H1 (cell line): ENCODE data around the gene ACKR2. TPM values are rescaled to one million over a fixed set of nuclear protein-coding genes. Genes with fewer than 3 reads are reported as not detected.

Experiments
- CTCF ChIA-PET: fragments of 300-600 bp; sonication (Branson Sonifier 250); formaldehyde crosslinking; loops from one replicate; lab custom pipeline; 2021; ENCODE audit not compliant: partially characterized antibody; lab: Charles Lee
- POLR2A ChIA-PET: fragments of 300-600 bp; sonication (Branson Sonifier 250); formaldehyde crosslinking; loops from one replicate; lab custom pipeline; 2021; ENCODE audit warnings: inconsistent platforms; ENCODE audit not compliant: partially characterized antibody; lab: Charles Lee
- DNase-seq, 2 experiments: peaks; one replicate each; pipeline versions ENCODE4 v3.0.0 to v3.0.0-alpha.2; 2010 to 2022; ENCODE audit warnings: low spot score in 2 of 2, low read depth in 1 of 2, mixed read lengths in 1 of 2
- FAIRE-seq: peaks from 2 replicates; lab custom pipeline; 2011; peaks lifted over from hg19 to GRCh38; lab: Jason Lieb, UNC
- H2AFZ ChIP-seq: 2 replicates; pipeline ENCODE4 v1.8.1; 2012; ENCODE audit warnings: low read length, inconsistent platforms
- H2AK5ac ChIP-seq: 2 replicates; pipeline ENCODE4 v1.6.1; 2013; ENCODE audit warnings: low read depth, low read length
- H2BK120ac ChIP-seq: replicated peaks from 2 replicates; pipeline ENCODE3; 2013; ENCODE audit warnings: low read depth, low read length, inconsistent platforms
- H2BK12ac ChIP-seq: 2 replicates; pipeline ENCODE4 v1.6.1; 2013; ENCODE audit warnings: low read depth, low read length
- H2BK15ac ChIP-seq: 2 replicates; pipeline ENCODE4 v1.6.1; 2013; ENCODE audit warnings: low read length
- H2BK20ac ChIP-seq: 2 replicates; pipeline ENCODE4 v1.6.1; 2013; ENCODE audit warnings: low read length
- H2BK5ac ChIP-seq: 2 replicates; pipeline ENCODE4 v1.6.1; 2013; ENCODE audit warnings: low read depth, low read length
- H3K14ac ChIP-seq: 2 replicates; pipeline ENCODE4 v1.6.1; 2013; ENCODE audit warnings: inconsistent platforms; ENCODE audit not compliant: insufficient read length
- H3K18ac ChIP-seq: 2 replicates; pipeline ENCODE4 v1.6.1; 2013; ENCODE audit warnings: low read length; ENCODE audit errors: extremely low read depth
- H3K23ac ChIP-seq: 2 replicates; pipeline ENCODE4 v1.6.1; 2013; ENCODE audit warnings: inconsistent platforms; ENCODE audit not compliant: insufficient read length
- H3K23me2 ChIP-seq: 2 replicates; pipeline ENCODE4 v1.6.1; 2013; ENCODE audit warnings: low read depth, low read length
- H3K27ac ChIP-seq: 2 replicates; pipeline ENCODE4 v1.6.1; 2011; ENCODE audit warnings: low read depth, low read length, inconsistent platforms
- H3K27me3 ChIP-seq, 4 experiments: replicated peaks in 1 of 4; 1 replicate in 1 of 4; 2 replicates in 3 of 4; pipeline versions ENCODE4 v1.6.1 to v1.8.1; 2011 to 2013; ENCODE audit warnings: low read length in 3 of 4, mild to moderate bottlenecking in 3 of 4, inconsistent platforms in 2 of 4, mixed read lengths in 2 of 4, moderate library complexity in 1 of 4; ENCODE audit not compliant: control insufficient read depth in 3 of 4, insufficient read depth in 3 of 4; ENCODE audit errors: extremely low read depth in 1 of 4
- H3K36me3 ChIP-seq, 4 experiments: 2 replicates each; pipeline versions ENCODE4 v1.6.1 to v1.8.1; 2011 to 2013; ENCODE audit warnings: mild to moderate bottlenecking in 4 of 4, low read length in 3 of 4, moderate library complexity in 2 of 4, control low read depth in 1 of 4, inconsistent platforms in 1 of 4; ENCODE audit not compliant: insufficient read depth in 4 of 4, control insufficient read depth in 2 of 4
- H3K4ac ChIP-seq: replicated peaks from 2 replicates; pipeline ENCODE3; 2013; ENCODE audit warnings: low read length, low read depth, mixed read lengths, inconsistent platforms; ENCODE audit not compliant: insufficient read length
- H3K4me1 ChIP-seq, 4 experiments: replicated peaks in 1 of 4; 1 replicate in 1 of 4; 2 replicates in 3 of 4; pipeline versions ENCODE4 v1.6.1 to v1.8.1; 2011 to 2013; ENCODE audit warnings: low read length in 3 of 4, inconsistent platforms in 2 of 4, mixed read lengths in 1 of 4; ENCODE audit not compliant: insufficient read depth in 4 of 4, control insufficient read depth in 3 of 4
- H3K4me2 ChIP-seq, 2 experiments: 2 replicates each; pipeline versions ENCODE4 v1.6.1 to v1.8.1; 2011 to 2013; ENCODE audit warnings: low read depth in 2 of 2, low read length in 2 of 2, control low read depth in 1 of 2, inconsistent platforms in 1 of 2, mild to moderate bottlenecking in 1 of 2; ENCODE audit not compliant: insufficient read depth in 1 of 2
- H3K4me3 ChIP-seq, 4 experiments: fragments of 200-600, 300-600 bp in 1 of 4; sonication (generic), shearing (Covaris generic), sonication (Bioruptor Twin) in 1 of 4; 2 replicates each; pipeline versions ENCODE4 v1.5.1 to v1.8.1; 2011 to 2016; ENCODE audit warnings: low read length in 4 of 4, low read depth in 3 of 4, control low read depth in 2 of 4, inconsistent platforms in 2 of 4, mild to moderate bottlenecking in 2 of 4, mixed read lengths in 1 of 4, moderate library complexity in 1 of 4; ENCODE audit not compliant: insufficient read depth in 2 of 4; ENCODE audit errors: extremely low read depth in 1 of 4
- H3K56ac ChIP-seq: replicated peaks from 2 replicates; pipeline ENCODE3; 2013; ENCODE audit warnings: low read depth, mild to moderate bottlenecking, mixed read lengths, low read length, inconsistent platforms; ENCODE audit not compliant: insufficient read length
- H3K79me1 ChIP-seq: 2 replicates; pipeline ENCODE4 v1.6.1; 2013; ENCODE audit warnings: low read depth, low read length, control low read depth
- H3K79me2 ChIP-seq, 2 experiments: 2 replicates each; pipeline versions ENCODE4 v1.6.1 to v1.8.1; 2012 to 2013; ENCODE audit warnings: low read length in 2 of 2, mild to moderate bottlenecking in 2 of 2, inconsistent platforms in 1 of 2; ENCODE audit not compliant: insufficient read depth in 2 of 2, control insufficient read depth in 1 of 2
- H3K9ac ChIP-seq, 4 experiments: replicated peaks in 1 of 4; 1 replicate in 1 of 4; 2 replicates in 3 of 4; pipeline versions ENCODE4 v1.6.1 to v1.8.1; 2011 to 2013; ENCODE audit warnings: low read depth in 3 of 4, low read length in 3 of 4, control low read depth in 2 of 4, mild to moderate bottlenecking in 2 of 4, moderate library complexity in 2 of 4, inconsistent platforms in 1 of 4; ENCODE audit errors: extremely low read depth in 1 of 4
- H3K9me3 ChIP-seq, 2 experiments: 2 replicates each; pipeline versions ENCODE4 v1.6.1 to v1.8.1; 2012 to 2013; ENCODE audit warnings: mild to moderate bottlenecking in 2 of 2, moderate library complexity in 2 of 2, control low read depth in 1 of 2, inconsistent platforms in 1 of 2, low read depth in 1 of 2, low read length in 1 of 2, mixed read lengths in 1 of 2; ENCODE audit not compliant: insufficient read depth in 2 of 2
- H4K20me1 ChIP-seq, 2 experiments: replicated peaks in 1 of 2; 2 replicates each; pipeline versions ENCODE3 to v1.8.1; 2011 to 2013; ENCODE audit warnings: inconsistent platforms in 2 of 2, low read length in 2 of 2, mild to moderate bottlenecking in 1 of 2; ENCODE audit not compliant: insufficient read depth in 2 of 2, control insufficient read depth in 1 of 2
- H4K5ac ChIP-seq: 2 replicates; pipeline ENCODE4 v1.6.1; 2013; ENCODE audit warnings: low read length, low read depth, mixed read lengths, inconsistent platforms; ENCODE audit not compliant: insufficient read length
- H4K8ac ChIP-seq: 2 replicates; pipeline ENCODE4 v1.8.0; 2013; ENCODE audit warnings: mild to moderate bottlenecking, moderate library complexity, low read length, inconsistent platforms; ENCODE audit not compliant: insufficient read depth; ENCODE audit errors: extremely low read depth
- H4K91ac ChIP-seq: replicated peaks from 2 replicates; pipeline ENCODE3; 2013; ENCODE audit warnings: low read length, mixed read lengths, inconsistent platforms; ENCODE audit not compliant: insufficient read length
- ASH2L ChIP-seq: fragments of 200-600, 300-600 bp; sonication (generic); IDR thresholded peaks from one replicate; pipeline ENCODE4 v1.7.1; 2017; ENCODE audit warnings: low read length
- BCL11A ChIP-seq, 2 experiments: IDR thresholded peaks; one replicate each; pipeline ENCODE4 v1.6.1; 2011; ENCODE audit warnings: low read depth in 2 of 2, low read length in 2 of 2, mild to moderate bottlenecking in 2 of 2
- CEBPB ChIP-seq: IDR thresholded peaks from 2 replicates; pipeline ENCODE4 v1.6.1; 2012; ENCODE audit warnings: low read depth, low read length
- CHD1 ChIP-seq: IDR thresholded peaks from 2 replicates; pipeline ENCODE4 v1.6.1; 2012; ENCODE audit warnings: low read depth, low read length, improper control_type of control experiment
- CHD2 ChIP-seq: IDR thresholded peaks from 2 replicates; pipeline ENCODE4 v1.6.1; 2012; ENCODE audit warnings: low read length, improper control_type of control experiment
- CREB1 ChIP-seq: IDR thresholded peaks from 2 replicates; pipeline ENCODE4 v1.6.1; 2012; ENCODE audit warnings: inconsistent platforms
- CTBP2 ChIP-seq: IDR thresholded peaks from 2 replicates; pipeline ENCODE4 v1.7.0; 2011; ENCODE audit warnings: borderline replicate concordance, mild to moderate bottlenecking, moderate library complexity, mixed read lengths, low read length; ENCODE audit not compliant: insufficient read depth, insufficient read length
- EGR1 ChIP-seq: IDR thresholded peaks from 2 replicates; pipeline ENCODE4 v1.6.1; 2011; ENCODE audit warnings: low read depth, low read length, borderline replicate concordance
- HDAC6 ChIP-seq: IDR thresholded peaks from one replicate; pipeline ENCODE4 v1.7.1; 2012; ENCODE audit warnings: low read depth, mild to moderate bottlenecking, inconsistent platforms, low read length, moderate library complexity
- RFX5 ChIP-seq: IDR thresholded peaks from 2 replicates; pipeline ENCODE4 v1.6.1; 2011; ENCODE audit warnings: low read depth, low read length, improper control_type of control experiment, borderline replicate concordance
- WGBS, 2 experiments: shearing (Covaris generic) in 1 of 2; methylation state at CpG; one replicate each; pipeline versions ENCODE4 v1.1.6 to v1.1.7; 2013 to 2015; ENCODE audit warnings: low lambda C conversion rate in 2 of 2, mixed read lengths in 2 of 2, inconsistent platforms in 1 of 2, low coverage in 1 of 2, missing lambda C conversion rate in 1 of 2; ENCODE audit not compliant: insufficient replicate concordance in 2 of 2, insufficient coverage in 1 of 2, insufficient read length in 1 of 2; ENCODE audit errors: extremely low coverage in 1 of 2, missing lambda C conversion rate in 1 of 2; 5-methylcytosine and 5-hydroxymethylcytosine counted together
- polyA plus RNA-seq, 7 experiments: library from polyadenylated mRNA; depleted of rRNA in 3 of 7; stranded (reverse) in 5 of 7; unstranded in 2 of 7; fragments of >200 nt in 5 of 7; fragments of 200-250 nt in 2 of 7; gene quantifications; 1 replicate in 5 of 7; 2 replicates in 1 of 7; 4 replicates in 1 of 7; pipeline versions ENCODE4 v1.2.1 to v1.2.3, GENCODE V29; 2011 to 2013; ENCODE audit warnings: missing spikeins in 2 of 7, mixed read lengths in 2 of 7
- total RNA-seq: library from RNA; stranded (reverse); fragmentation: NEBNext Ultra II Directional; extraction: Animal tissue kit (Norgen Biotek cat#: 25700); gene quantifications from 2 replicates; pipeline ENCODE4 v1.2.1, GENCODE V29; 2021
- TF ChIP-seq, protein P1 (sequence below): IDR thresholded peaks from 2 replicates; pipeline ENCODE4 v1.6.1; 2012; ENCODE audit warnings: inconsistent platforms
- TF ChIP-seq, protein P2 (sequence below): IDR thresholded peaks from 2 replicates; pipeline ENCODE4 v1.6.1; 2012; ENCODE audit warnings: low read length, inconsistent platforms

Gene ACKR2
- total and polyA plus RNA-seq, 2 of the 8 experiments (the other 6 are each of a cell fraction or from before 2014, with no cell fraction given), result 0.09 to 0.12 TPM

DNA sequence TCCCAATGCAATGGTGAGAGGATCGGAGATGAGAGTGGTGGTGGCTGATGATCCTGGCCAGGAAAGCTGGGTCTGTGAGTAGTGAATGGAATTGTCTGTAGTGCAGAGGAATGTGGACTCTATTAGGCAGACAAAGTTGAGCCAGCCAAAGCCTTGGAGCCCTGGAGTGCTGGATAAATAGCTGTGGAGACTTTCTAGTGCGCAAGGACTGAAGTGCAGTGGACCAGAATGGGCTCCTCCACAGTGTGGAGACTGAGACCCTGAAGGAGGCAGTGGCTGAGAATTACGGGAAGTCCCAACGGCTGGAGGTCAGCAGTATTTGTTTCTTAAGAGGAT, 97.6 kb downstream of the ACKR2 start:
- Histone ChIP-seq H3K18ac (no peak overlapping the region), H3K36me3 (no peaks in the 10 kb centered on the region), H3K4me1 (no peaks in the 10 kb centered on the region; a peak in 1 of 7 replicates), H3K4me3 (no peak overlapping the region), H3K27ac (no peak overlapping the region), H3K79me2 (no peaks in the 10 kb centered on the region), H4K20me1 (no peaks in the 10 kb centered on the region), H3K56ac (no peak overlapping the region), H2BK5ac (no peak overlapping the region), H3K4me2 (peak overlapping the region in 1 of 2 experiments; percentile 34; a peak in 1 of 4 replicates), H2BK15ac (0 out of 2 replicates have a peak overlapping the region, but pooled peaks have one; percentile 16), H4K8ac (no peak overlapping the region), H3K9me3 (peaks cover 0 to 19% of the 10 kb centered on the region in 2 experiments; a peak in 2 of 4 replicates), H2AK5ac (0 out of 2 replicates have a peak overlapping the region, but pooled peaks have one; percentile 93), H4K5ac (no peak overlapping the region), H3K4ac (no peak overlapping the region), H3K23me2 (no peaks in the 10 kb centered on the region), H2BK20ac (no peak overlapping the region), H2AFZ (no peak overlapping the region), H3K79me1 (no peaks in the 10 kb centered on the region), H3K14ac (no peak overlapping the region), H3K27me3 (no peaks in the 10 kb centered on the region), H2BK120ac (no peak overlapping the region), H4K91ac (no peak overlapping the region), H3K23ac (no peak overlapping the region), H2BK12ac (no peak overlapping the region), H3K9ac (no peak overlapping the region)
- WGBS, 2 experiments, result 89% methylated on average over 4 of the region's 4 CpGs; no CpG with 5 or more reads in 1 of the 2 experiments
- FAIRE-seq (no peak), DNase-seq (no peak)
- ChIA-PET CTCF (no interaction called here), POLR2A (no interaction called here)
- TF ChIP-seq RFX5, result no peak
- TF ChIP-seq ASH2L, result no peak
- TF ChIP-seq CTBP2, result no peak
- TF ChIP-seq, protein P1, sequence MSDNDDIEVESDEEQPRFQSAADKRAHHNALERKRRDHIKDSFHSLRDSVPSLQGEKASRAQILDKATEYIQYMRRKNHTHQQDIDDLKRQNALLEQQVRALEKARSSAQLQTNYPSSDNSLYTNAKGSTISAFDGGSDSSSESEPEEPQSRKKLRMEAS, result no peak
- no peak for TF ChIP-seq CEBPB
- TF ChIP-seq HDAC6, result no peak
- no peak for TF ChIP-seq CHD2
- no peak for TF ChIP-seq BCL11A (IDR thresholded peaks at IDR 0.05; ENCODE audit: low read depth in 2 of 2, low read length in 2 of 2)
- no peak for TF ChIP-seq CHD1
- no peak for TF ChIP-seq EGR1
- TF ChIP-seq, protein P2, sequence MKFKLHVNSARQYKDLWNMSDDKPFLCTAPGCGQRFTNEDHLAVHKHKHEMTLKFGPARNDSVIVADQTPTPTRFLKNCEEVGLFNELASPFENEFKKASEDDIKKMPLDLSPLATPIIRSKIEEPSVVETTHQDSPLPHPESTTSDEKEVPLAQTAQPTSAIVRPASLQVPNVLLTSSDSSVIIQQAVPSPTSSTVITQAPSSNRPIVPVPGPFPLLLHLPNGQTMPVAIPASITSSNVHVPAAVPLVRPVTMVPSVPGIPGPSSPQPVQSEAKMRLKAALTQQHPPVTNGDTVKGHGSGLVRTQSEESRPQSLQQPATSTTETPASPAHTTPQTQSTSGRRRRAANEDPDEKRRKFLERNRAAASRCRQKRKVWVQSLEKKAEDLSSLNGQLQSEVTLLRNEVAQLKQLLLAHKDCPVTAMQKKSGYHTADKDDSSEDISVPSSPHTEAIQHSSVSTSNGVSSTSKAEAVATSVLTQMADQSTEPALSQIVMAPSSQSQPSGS, result no peak
- no peak for TF ChIP-seq CREB1
- TF ChIP-seq, all 59 proteins: peak for 0
